DMS 273 treated with DMSO at 0.1 percent for 48 hours (cell line): Measurements from ENCODE around the gene STAU1.
"Not testable (repeated sequence)": the region's sequence is repeated elsewhere in the genome, so short reads cannot be mapped to it uniquely, and the experiment has no call there.

ENCODE experiments used
- DNase-seq: peaks from one replicate; lab custom pipeline; 2025; lab: John Stamatoyannopoulos, UW

The STAU1 gene

DNA sequence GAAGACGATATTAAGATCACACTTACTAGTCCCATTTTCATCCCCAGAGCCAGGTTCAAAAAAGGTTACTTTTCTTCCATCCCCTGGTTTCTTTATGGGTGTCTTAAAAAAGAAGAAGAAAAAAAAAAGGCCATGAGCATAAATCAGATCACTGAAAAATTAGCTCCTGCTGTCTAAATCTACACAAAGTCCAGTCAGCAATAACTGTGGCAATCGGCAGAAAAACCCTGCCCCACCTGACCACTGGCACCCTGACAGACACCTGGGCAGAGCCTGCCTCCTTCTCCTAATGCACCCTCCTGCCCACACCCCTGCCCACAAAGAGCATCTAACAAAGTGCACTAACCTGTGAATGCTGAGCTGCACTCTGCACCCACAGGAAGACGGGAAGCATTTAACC is 69.8 kb downstream of the STAU1 start:
- no peak for DNase-seq

- DNase-seq, result no peak
Observed at GRCh38 chr20:49115564-49115963, 72.6 kb downstream of the STAU1 start.

DNA sequence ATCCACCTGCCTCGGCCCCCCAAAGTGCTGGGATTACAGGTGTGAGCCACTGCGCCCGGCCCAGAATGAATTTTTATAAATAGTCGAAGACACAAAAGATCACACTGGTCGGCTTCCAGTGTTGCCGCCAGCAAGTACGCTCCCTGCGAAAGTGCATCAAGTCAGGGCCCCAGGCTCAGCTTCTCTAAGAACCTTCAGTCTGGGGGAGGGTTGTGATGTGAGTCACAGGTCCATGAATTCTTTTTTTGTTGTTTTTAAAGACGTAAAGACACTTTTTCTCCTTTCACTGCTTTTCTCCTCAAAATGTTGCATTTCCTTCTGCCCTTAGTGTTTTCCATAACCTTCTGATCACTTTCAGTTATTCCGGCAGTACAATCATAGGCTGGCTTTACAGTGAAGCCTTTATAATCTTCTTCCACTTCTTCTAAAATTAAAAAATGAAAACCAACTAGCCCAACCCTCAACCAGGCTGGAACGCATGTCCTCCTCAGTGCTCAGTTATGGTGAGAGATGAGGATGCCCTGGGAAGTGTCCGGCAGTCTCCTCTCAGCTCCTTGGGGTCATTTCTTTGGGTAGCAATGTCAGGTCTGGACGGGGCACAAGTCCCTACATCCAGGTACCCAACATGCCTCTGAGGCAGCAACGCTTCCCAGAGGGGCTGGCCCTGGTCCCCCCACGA is 75.4 kb downstream of the STAU1 start:
- no peak for DNase-seq

DNA sequence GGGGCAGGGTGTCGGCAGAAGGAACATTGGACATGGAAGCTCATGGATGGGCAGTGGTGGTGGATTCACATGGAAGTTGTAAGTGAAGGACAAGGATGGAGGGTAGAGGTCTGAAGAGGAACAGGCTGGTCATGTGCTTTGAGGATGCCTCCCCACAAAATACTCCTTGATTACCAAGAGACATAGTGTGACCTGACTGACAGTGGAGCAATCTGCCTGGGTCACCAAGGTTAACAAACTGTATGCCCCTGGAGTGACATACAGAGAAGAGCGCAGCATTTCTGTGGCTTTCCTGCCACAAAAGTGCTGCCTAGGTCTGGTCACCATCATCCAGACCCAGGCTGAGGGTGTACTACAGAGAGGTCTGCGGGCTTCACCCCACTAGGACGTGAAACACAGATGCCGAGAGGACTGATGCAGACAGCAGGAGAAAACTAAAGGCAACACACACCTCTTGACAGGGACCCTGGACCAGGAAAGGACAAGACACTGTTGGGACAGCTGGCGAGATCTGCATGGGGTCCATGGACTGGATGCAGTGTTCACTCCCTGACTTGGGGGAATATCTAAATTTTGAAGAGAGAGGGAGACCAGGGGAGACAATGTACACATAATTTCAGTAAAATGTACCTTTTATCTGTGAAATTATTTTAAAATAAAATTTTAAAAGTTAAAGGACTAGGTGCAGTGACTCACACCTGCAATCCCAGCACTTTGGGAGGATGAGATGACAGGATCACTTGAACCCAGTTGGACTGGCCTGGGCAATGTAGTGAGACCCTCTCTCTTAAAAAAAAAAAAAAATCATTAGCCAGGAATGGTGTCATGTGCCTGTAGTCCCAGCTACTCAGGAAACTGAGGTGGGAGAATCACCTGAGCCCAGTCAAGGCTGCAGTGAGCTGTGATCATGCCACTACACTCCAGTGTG is 77.1 kb downstream of the STAU1 start:
- DNase-seq, result no peak

- DNase-seq, result no peak
Observed at GRCh38 chr20:49106328-49106727, 81.8 kb downstream of the STAU1 start.

DNA sequence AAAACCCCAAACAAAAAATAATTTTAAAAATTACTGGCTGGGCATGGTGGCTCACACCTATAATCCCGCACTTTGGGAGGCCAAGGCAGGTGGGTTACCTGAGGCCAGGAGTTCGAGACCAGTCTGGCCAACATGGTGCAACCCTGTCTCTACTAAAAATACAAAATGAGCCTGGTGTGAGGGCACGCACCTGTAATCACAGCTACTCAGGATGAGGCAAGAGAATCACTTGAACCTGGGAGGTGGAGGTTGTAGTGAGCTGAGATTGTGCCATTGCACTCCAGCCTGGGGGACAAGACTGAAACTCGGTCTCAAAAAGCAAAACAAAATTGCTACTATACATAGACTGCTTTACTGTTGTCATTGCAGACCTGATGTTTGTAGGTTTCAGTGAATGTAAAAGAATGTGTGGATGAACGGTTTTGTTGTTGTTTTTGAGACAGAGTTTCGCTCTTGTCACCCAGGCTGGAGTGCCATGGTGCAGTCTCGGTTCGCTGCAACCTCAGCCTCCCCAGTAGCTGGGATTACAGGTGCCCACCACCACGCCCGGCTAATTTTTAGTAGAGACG is 83.1 kb downstream of the STAU1 start:
- not testable (repeated sequence) for DNase-seq

DNA sequence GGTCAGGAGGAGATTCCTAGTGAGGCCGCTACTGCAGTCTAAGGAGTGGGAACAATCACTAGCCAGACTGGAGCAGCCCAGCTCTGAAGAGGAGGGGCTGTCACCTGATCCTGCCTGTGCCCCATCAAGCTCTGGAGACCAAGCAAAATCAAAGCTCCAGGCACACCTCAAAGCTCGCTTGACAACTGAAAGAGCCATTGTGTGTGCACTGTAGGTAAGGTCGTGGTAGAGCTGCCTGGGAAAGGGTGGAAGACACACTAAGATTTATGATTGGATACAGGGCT is 83.8 kb downstream of the STAU1 start:
- no peak for DNase-seq

DNA sequence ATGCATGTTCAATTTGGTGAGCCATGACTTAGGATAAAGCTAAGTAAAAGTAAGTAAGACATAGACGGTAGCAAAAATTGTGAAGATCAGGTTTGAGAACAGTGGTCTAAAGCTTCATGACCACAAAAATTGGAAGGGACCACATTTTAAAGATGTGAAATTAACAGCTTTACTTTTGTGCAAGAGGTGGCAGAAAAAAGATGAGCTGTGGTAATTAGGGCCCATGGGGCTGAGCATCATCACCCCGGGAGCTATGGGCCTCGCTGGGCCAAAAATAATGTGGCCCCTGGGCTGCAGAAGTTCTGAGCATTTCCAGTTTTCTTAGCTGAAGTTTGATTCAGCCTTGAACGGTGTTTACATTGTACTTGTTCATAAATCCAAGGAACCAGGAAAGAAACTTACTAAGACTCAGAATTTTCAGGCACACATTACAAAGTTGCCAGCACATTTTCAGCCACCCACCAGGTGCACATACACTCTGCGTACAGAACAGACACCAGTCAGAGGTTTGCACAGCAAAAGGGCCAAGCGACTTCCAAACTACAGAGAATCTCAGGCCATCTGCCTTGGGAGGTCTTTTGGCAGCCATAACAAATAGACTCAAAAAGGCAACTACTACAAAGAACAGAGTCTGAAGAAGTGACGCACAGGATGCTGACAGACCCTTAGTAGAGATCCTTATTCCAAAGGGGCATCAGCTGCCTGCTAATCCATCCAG is 84.3 kb downstream of the STAU1 start:
- no peak for DNase-seq

DNA sequence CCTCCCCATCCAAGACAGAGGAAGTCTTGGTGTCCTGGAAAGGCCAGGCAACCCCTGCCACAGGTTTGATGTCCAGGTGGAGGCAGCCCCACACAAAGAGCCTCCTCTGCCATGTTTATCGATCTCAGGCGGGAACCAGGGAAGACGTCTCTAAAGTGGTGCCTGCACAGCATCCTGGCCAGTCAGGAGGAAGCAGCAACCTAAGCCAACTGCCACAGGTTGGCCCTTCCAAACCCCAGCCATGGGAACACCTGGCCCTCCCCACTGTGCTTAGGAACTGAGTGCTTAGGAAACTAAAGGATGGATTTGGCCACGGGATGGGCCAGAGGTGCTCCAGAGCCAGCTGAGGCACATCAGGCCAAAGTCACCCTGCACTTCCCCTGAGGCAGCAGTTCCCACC is 85.1 kb downstream of the STAU1 start:
- DNase-seq, result no peak

DNA sequence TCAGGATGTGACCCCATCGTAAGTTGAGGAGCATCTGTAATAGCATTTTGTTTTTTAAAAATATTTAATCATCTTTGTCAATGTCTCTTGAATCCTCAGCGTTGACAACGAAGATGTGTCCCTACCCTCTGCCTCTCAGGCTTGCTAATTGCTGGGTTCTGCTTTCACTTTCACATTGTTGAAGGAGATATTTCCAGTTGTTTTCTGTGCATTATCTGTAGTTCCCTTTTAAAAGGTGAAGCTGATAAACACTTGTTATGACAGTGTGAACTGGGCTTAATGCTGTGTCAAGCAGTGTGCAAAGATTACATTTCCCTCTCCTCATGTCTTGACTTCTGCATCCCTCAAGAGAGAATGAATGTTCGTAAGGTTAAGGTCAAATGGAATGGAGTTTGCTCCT is 87.2 kb downstream of the STAU1 start:
- DNase-seq, result no peak

GRCh38 chr20:49100292-49100691 is 87.8 kb downstream of the STAU1 start:
- not testable (repeated sequence) for DNase-seq

DNA sequence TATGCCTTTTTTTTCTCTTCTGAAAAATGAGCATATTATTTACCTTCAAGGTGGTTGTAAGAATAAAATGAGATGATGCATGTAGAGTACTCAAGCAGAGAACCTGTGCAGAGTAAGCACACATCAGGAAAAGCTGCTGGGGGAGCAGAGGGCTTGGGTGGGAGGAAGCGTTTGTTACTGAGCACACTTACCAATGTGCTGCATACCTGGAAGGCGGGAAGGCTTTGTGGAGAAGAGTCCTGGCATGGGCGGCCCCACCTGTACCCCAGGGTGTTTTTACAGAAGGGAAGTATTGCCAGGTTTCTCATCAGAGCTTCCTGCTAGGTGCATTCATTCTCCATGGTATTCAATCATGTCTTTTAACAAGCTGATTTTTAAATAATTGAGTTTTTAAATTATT is 89.1 kb downstream of the STAU1 start:
- no peak for DNase-seq

GRCh38 chr20:49098136-49098535 is 90.0 kb downstream of the STAU1 start:
- DNase-seq, result no peak

GRCh38 chr20:49097159-49097558 is 91.0 kb downstream of the STAU1 start:
- no peak for DNase-seq

- no peak for DNase-seq
Observed at GRCh38 chr20:49096203-49096730, 91.9 kb downstream of the STAU1 start.

DNA sequence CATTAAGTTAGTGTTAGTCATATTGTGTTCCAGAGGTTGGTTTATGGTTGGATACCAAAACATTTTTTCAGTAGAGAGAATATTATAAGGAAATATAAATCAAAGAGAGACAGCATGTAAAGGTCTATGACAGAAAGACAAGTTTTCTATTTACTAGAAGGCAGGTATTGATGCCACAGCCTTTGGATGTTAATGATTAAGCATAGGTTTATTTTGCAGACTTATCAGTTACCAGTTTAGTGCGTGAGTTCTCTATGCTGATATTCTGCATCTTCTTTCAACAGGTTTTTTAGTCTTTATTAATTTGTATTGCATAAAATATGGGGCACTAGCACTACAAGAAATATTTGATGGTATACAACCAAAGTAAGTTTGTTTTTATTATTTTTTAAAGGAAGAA is 96.4 kb downstream of the STAU1 start:
- DNase-seq, result no peak

GRCh38 chr20:49091104-49091503 is 97.0 kb downstream of the STAU1 start:
- DNase-seq, result no peak

- not testable (repeated sequence) for DNase-seq
Observed at GRCh38 chr20:49082295-49082694, 105.8 kb downstream of the STAU1 start.

- DNase-seq, result no peak
Observed at GRCh38 chr20:49078310-49078709, 109.8 kb downstream of the STAU1 start.

DNA sequence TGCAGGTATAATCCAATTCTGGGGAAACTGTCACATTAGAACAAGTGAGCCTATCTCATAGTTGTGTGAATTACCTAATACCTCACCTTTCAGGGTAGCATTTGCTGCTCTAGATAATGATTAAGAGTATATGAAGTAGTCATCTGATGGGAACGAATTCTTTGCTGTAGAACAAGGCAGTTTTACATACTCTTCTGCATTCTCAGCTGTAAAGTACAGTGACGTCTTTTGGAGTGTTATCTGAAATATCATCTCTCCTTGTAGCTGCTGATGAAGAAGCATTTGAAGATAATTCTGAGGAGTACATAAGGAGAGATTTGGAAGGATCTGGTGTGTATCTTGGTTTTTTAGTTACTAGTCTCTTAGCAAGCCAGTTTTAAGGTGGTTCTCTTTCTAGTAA is 113.6 kb downstream of the STAU1 start:
- DNase-seq, result no peak
